Measurements from ENCODE around the gene RAD51B. TPM values are rescaled to one million over a fixed set of nuclear protein-coding genes. Genes with fewer than 3 reads are reported as not detected.

RAD51B gene
- total RNA-seq, 5 donors from 2014 or later (not counting 1 experiment from before 2014, with no cell fraction given), result 25.4 to 47.9 (median 30.0) TPM

DNA sequence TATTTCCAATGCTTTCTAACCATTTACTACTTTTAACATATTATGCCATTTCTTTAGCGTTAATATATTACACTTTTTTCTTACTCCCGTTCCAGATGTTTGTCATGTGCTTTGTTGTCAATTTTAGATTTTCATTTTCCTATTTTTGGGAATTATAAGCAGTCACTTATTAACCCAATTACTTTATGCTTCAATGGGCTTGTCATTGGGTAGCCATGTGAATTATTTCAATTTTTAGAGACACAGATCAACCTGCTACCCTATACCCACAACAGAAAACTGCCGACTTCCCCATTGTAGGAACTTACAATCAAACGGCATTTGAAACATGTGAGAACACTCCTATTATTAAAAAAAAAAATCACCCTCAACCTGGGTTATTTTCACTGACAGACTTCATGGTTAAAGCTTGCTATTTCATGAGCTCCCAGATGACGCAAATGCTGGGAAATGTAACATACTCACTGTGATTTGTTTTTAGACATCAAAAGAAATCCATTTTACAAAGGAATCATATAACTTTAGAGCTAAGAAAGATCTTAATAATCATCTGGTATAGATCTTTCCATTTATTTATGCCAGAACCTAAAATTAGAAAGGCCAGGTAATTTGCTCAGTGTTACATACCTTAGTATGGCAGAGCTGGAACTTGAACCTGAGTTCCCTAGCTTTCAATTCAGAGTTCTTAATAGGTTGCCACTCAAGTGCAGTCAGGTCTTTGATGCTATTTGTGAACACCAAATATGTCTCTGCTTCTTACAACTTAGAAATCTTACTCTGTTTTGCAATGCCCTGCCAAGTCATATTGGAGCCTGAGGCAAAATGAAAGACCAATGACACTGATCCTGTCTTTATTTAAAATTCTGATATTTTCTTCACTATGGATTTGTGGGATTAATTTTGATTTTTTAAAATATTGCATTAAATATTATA lies 340.4 kb downstream of the RAD51B start:
- Histone ChIP-seq H3K36me3 (ENCODE audit: control insufficient read depth in 2 of 2, extremely low read depth in 1 of 2, insufficient read depth in 1 of 2, low read length in 1 of 2) (no peaks in the 10 kb centered on the region), H3K27me3 (replicated peaks in 1 of 2; ENCODE audit: control insufficient read depth in 2 of 2, extremely low read depth in 1 of 2, insufficient read depth in 2 of 2, low read length in 1 of 2) (no peaks in the 10 kb centered on the region), H3K27ac (ENCODE audit: low read length) (no peak overlapping the region), H3K4me1 (ENCODE audit: control insufficient read depth in 1 of 2, extremely low read depth in 1 of 2, insufficient read depth in 2 of 2, low read length in 2 of 2) (no peaks in the 10 kb centered on the region), H3K4me3 (ENCODE audit: control insufficient read depth in 1 of 2, extremely low read depth in 1 of 2, low read length in 1 of 2) (no peak overlapping the region), H3K9me3 (no peaks in the 10 kb centered on the region)
- Mint-ChIP-seq H3K27me3 (no peaks in the 10 kb centered on the region), H3K9me3 (no peaks in the 10 kb centered on the region), H3K36me3 (no peaks in the 10 kb centered on the region), H3K4me3 (no peak overlapping the region), H3K27ac (no peak overlapping the region), H3K4me1 (no peaks in the 10 kb centered on the region)
- ATAC-seq (replicated peaks in 1 of 4) (no peak), DNase-seq (no peak)
- ChIA-PET CTCF (interaction anchor here in 1 of 2 donors (0.7 kb wide), 1 partner anchor 10 kb away, joined by 4 read pairs; no protein-coding TSS in a partner anchor), POLR2A (no interaction called here)
- WGBS (ENCODE audit: insufficient coverage), result 100% methylated on average over 2 of the region's 5 CpGs

DNA sequence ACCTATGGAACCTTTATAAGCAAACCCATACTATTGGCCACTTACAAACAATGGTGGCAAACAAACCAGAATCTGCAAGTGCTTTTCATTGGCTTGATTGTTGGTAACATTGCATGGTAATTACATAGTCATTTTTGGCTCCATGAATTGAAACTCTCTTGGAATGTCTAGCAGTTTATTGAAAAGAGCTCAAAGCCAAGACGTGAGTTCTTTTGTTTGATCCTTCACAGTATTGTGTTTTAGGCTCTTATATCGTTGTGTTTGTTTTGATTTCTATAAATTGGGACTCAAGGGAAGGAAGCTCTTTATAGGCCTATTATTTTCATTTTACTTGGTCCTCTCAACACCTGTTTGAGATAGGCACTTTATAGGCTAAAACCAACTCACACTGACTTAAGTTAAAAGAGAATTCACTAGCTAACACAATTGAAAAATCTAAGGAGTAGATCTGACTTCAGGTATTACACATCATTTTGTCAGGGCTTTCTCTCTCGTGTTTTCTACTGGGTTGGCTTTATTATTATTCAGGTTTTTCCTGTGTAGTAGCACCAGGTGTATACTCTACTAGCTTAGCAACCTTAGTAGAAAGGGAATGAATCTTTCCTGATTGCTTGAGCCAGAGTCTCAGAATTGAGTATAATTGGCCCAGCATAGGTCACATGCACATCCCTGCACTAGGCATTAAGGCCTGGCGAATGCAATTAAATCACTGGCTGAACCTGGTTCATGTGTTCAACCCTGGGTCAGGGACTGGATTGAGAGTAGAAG lies 341.4 kb downstream of the RAD51B start:
- no CpG with 5 or more reads among the region's 4 CpGs for WGBS (ENCODE audit: insufficient coverage)
- Histone ChIP-seq H3K4me3 (ENCODE audit: control insufficient read depth in 1 of 2, extremely low read depth in 1 of 2, low read length in 1 of 2) (no peak overlapping the region), H3K36me3 (ENCODE audit: control insufficient read depth in 2 of 2, extremely low read depth in 1 of 2, insufficient read depth in 1 of 2, low read length in 1 of 2) (no peaks in the 10 kb centered on the region), H3K4me1 (ENCODE audit: control insufficient read depth in 1 of 2, extremely low read depth in 1 of 2, insufficient read depth in 2 of 2, low read length in 2 of 2) (no peaks in the 10 kb centered on the region), H3K27ac (ENCODE audit: low read length) (no peak overlapping the region), H3K27me3 (replicated peaks in 1 of 2; ENCODE audit: control insufficient read depth in 2 of 2, extremely low read depth in 1 of 2, insufficient read depth in 2 of 2, low read length in 1 of 2) (no peaks in the 10 kb centered on the region), H3K9me3 (no peaks in the 10 kb centered on the region)
- POLR2A ChIA-PET, result interaction anchor here in 1 of 2 donors (0.6 kb wide), 1 partner anchor 45 kb away, joined by 5 read pairs; no protein-coding TSS in a partner anchor
- no peaks in the 10 kb centered on the region for H3K9me3 Mint-ChIP-seq
- H3K27ac Mint-ChIP-seq, result no peak overlapping the region
- H3K4me3 Mint-ChIP-seq, result no peak overlapping the region
- ATAC-seq (replicated peaks in 1 of 4) (no peak), DNase-seq (no peak)
- no peaks in the 10 kb centered on the region for H3K4me1 Mint-ChIP-seq
- H3K36me3 Mint-ChIP-seq, result no peaks in the 10 kb centered on the region
- CTCF ChIA-PET, result no interaction called here
- H3K27me3 Mint-ChIP-seq, result no peaks in the 10 kb centered on the region

DNA sequence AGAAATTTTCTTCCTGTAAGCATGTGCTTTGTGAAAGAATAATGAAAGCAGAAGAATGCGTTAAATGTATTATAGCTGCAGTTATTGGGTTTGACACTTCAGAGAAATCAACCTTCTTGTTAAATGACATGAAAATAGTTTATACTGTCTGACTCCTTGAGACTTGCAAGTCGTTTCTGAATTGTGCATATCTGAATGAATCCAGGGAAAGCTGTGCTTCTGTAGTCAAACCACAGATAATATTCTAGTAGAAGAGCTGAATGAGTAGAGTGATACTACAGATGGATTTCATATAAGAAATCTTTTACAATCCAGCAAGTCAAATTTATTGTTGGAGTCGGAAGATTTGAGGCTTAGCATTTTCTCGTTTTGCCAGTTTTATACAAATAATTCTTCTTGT lies 343.3 kb downstream of the RAD51B start:
- H3K4me1 ChIP-seq (ENCODE audit: control insufficient read depth in 1 of 2, extremely low read depth in 1 of 2, insufficient read depth in 2 of 2, low read length in 2 of 2), result no peaks in the 10 kb centered on the region
- H3K27me3 ChIP-seq (replicated peaks in 1 of 2; ENCODE audit: control insufficient read depth in 2 of 2, extremely low read depth in 1 of 2, insufficient read depth in 2 of 2, low read length in 1 of 2), result no peaks in the 10 kb centered on the region
- no peak for ATAC-seq (replicated peaks in 1 of 4)
- Mint-ChIP-seq H3K9me3 (no peaks in the 10 kb centered on the region), H3K36me3 (no peaks in the 10 kb centered on the region), H3K4me1 (no peaks in the 10 kb centered on the region), H3K27ac (no peak overlapping the region), H3K4me3 (no peak overlapping the region), H3K27me3 (no peaks in the 10 kb centered on the region)
- ChIA-PET POLR2A (no interaction called here), CTCF (no interaction called here)
- no peaks in the 10 kb centered on the region for H3K36me3 ChIP-seq (ENCODE audit: control insufficient read depth in 2 of 2, extremely low read depth in 1 of 2, insufficient read depth in 1 of 2, low read length in 1 of 2)
- 100% methylated on average over 2 of the region's 4 CpGs for WGBS (ENCODE audit: insufficient coverage)
- no peaks in the 10 kb centered on the region for H3K9me3 ChIP-seq
- H3K4me3 ChIP-seq (ENCODE audit: control insufficient read depth in 1 of 2, extremely low read depth in 1 of 2, low read length in 1 of 2), result no peak overlapping the region
- no peak for DNase-seq
- H3K27ac ChIP-seq (ENCODE audit: low read length), result no peak overlapping the region

DNA sequence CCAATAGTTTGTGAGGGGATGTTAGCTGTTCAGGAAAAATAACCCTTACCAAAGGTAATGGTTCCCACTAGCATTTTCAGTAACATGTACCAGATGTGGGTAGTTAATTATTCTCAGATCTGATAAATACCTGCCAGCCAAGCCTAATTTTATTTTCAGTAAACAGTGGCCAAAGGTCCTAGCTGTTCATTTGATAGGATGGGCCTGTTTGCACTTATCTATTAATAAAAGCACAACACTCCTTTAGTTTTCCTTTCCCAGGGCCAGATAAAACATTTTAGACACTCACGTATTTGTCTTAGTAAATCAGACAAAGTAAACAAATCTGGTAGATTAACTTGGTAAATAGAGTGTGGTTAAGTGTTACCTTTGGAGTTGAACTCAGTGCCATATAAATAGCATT lies 345.1 kb downstream of the RAD51B start:
- no CpG with 5 or more reads among the region's 1 CpG for WGBS (ENCODE audit: insufficient coverage)
- H3K4me3 ChIP-seq (ENCODE audit: control insufficient read depth in 1 of 2, extremely low read depth in 1 of 2, low read length in 1 of 2), result no peak overlapping the region
- H3K27me3 Mint-ChIP-seq, result no peaks in the 10 kb centered on the region
- no peak for ATAC-seq (replicated peaks in 1 of 4)
- no peaks in the 10 kb centered on the region for H3K36me3 Mint-ChIP-seq
- H3K36me3 ChIP-seq (ENCODE audit: control insufficient read depth in 2 of 2, extremely low read depth in 1 of 2, insufficient read depth in 1 of 2, low read length in 1 of 2), result no peaks in the 10 kb centered on the region
- no peaks in the 10 kb centered on the region for H3K4me1 Mint-ChIP-seq
- H3K9me3 ChIP-seq, result no peaks in the 10 kb centered on the region
- no peaks in the 10 kb centered on the region for H3K4me1 ChIP-seq (ENCODE audit: control insufficient read depth in 1 of 2, extremely low read depth in 1 of 2, insufficient read depth in 2 of 2, low read length in 2 of 2)
- H3K27ac Mint-ChIP-seq, result no peak overlapping the region
- CTCF ChIA-PET, result no interaction called here
- H3K27me3 ChIP-seq (replicated peaks in 1 of 2; ENCODE audit: control insufficient read depth in 2 of 2, extremely low read depth in 1 of 2, insufficient read depth in 2 of 2, low read length in 1 of 2), result no peaks in the 10 kb centered on the region
- no peak for DNase-seq
- H3K4me3 Mint-ChIP-seq, result no peak overlapping the region
- H3K27ac ChIP-seq (ENCODE audit: low read length), result no peak overlapping the region
- no peaks in the 10 kb centered on the region for H3K9me3 Mint-ChIP-seq
- POLR2A ChIA-PET, result no interaction called here

DNA sequence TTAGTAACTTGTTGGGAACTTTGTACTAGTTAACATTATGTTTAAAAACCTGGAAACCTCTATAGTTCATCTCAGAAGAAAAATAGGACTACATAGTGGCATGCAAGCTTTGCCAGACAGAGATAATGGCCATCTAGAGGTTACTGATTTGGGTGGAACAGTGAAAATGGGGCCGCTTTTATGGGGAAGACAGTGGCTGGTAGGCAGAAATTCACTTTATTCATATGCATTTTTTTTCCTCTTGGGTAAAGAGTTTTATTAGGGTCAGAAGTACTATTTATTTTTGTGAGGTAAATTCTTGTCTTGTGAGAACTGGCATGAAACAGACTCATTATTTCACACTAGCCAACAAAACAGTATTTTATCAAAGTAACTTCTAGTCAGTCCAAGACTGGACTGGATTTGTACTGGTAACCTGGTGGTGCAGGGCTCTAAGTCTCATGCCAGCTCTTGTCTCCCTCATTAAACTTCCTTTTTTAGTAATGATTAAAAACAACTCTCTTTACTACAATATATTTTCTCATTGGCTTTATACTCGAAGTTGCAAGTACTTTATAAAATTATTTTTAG lies 345.8 kb downstream of the RAD51B start:
- no peak overlapping the region for H3K4me3 ChIP-seq (ENCODE audit: control insufficient read depth in 1 of 2, extremely low read depth in 1 of 2, low read length in 1 of 2)
- no peaks in the 10 kb centered on the region for H3K4me1 Mint-ChIP-seq
- no peaks in the 10 kb centered on the region for H3K36me3 ChIP-seq (ENCODE audit: control insufficient read depth in 2 of 2, extremely low read depth in 1 of 2, insufficient read depth in 1 of 2, low read length in 1 of 2)
- H3K27me3 Mint-ChIP-seq, result no peaks in the 10 kb centered on the region
- no peak for DNase-seq
- no peak overlapping the region for H3K27ac ChIP-seq (ENCODE audit: low read length)
- POLR2A ChIA-PET, result interaction anchor here in 1 of 2 donors (0.6 kb wide), 1 partner anchor 14 kb away, joined by 3 read pairs; no protein-coding TSS in a partner anchor
- no peaks in the 10 kb centered on the region for H3K36me3 Mint-ChIP-seq
- CTCF ChIA-PET, result interaction anchor here in 1 of 2 donors (0.6 kb wide), 1 partner anchor 403 kb away, joined by 3 read pairs; no protein-coding TSS in a partner anchor
- no CpG with 5 or more reads among the region's 2 CpGs for WGBS (ENCODE audit: insufficient coverage)
- no peak overlapping the region for H3K27ac Mint-ChIP-seq
- no peak for ATAC-seq (replicated peaks in 1 of 4)
- no peaks in the 10 kb centered on the region for H3K9me3 ChIP-seq
- no peaks in the 10 kb centered on the region for H3K9me3 Mint-ChIP-seq
- no peaks in the 10 kb centered on the region for H3K27me3 ChIP-seq (replicated peaks in 1 of 2; ENCODE audit: control insufficient read depth in 2 of 2, extremely low read depth in 1 of 2, insufficient read depth in 2 of 2, low read length in 1 of 2)
- H3K4me3 Mint-ChIP-seq, result no peak overlapping the region
- no peaks in the 10 kb centered on the region for H3K4me1 ChIP-seq (ENCODE audit: control insufficient read depth in 1 of 2, extremely low read depth in 1 of 2, insufficient read depth in 2 of 2, low read length in 2 of 2)

DNA sequence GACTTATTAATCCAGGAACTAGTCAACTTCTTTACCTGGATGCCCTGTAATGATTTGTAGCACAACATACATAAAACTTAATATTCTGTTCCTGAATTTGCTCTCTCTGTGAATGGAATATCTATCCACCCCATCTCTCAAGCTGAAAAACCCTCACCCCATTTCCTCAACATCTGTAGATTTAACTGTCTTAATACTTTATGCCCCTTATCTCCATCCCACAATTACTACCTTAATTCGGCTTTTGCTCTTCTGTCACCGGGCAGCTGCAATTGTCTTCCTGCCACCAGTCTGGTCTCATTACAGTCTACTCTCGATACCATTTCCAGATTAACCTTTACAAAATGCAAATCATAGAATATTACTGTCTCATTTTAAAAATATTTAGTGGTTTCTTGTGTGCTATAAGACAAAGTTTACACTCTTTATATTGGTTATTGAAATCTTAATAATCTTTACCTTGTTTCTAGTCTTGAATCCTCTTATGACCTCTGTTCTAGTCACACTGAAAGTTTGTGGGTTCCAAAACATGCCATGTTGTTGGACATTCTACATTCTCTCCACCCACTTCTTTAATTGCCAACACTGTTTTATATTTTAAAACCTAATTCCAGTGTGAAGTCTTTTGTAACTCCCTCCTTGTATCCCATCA lies 347.3 kb downstream of the RAD51B start:
- H3K27me3 Mint-ChIP-seq, result no peaks in the 10 kb centered on the region
- POLR2A ChIA-PET, result no interaction called here
- DNase-seq (no peak), ATAC-seq (replicated peaks in 1 of 4) (no peak)
- no peak overlapping the region for H3K27ac ChIP-seq (ENCODE audit: low read length)
- no peaks in the 10 kb centered on the region for H3K9me3 Mint-ChIP-seq
- H3K4me1 ChIP-seq (ENCODE audit: control insufficient read depth in 1 of 2, extremely low read depth in 1 of 2, insufficient read depth in 2 of 2, low read length in 2 of 2), result no peaks in the 10 kb centered on the region
- no peak overlapping the region for H3K27ac Mint-ChIP-seq
- H3K36me3 Mint-ChIP-seq, result no peaks in the 10 kb centered on the region
- WGBS (ENCODE audit: insufficient coverage), result 79% methylated on average over 2 of the region's 3 CpGs
- no peaks in the 10 kb centered on the region for H3K9me3 ChIP-seq
- H3K4me1 Mint-ChIP-seq, result no peaks in the 10 kb centered on the region
- CTCF ChIA-PET, result no interaction called here
- no peak overlapping the region for H3K4me3 Mint-ChIP-seq
- no peaks in the 10 kb centered on the region for H3K27me3 ChIP-seq (replicated peaks in 1 of 2; ENCODE audit: control insufficient read depth in 2 of 2, extremely low read depth in 1 of 2, insufficient read depth in 2 of 2, low read length in 1 of 2)
- H3K4me3 ChIP-seq (ENCODE audit: control insufficient read depth in 1 of 2, extremely low read depth in 1 of 2, low read length in 1 of 2), result no peak overlapping the region
- H3K36me3 ChIP-seq (ENCODE audit: control insufficient read depth in 2 of 2, extremely low read depth in 1 of 2, insufficient read depth in 1 of 2, low read length in 1 of 2), result no peaks in the 10 kb centered on the region
